Stomach (tissue), 9 donors: ENCODE data around the gene TTC38. TPM values are rescaled to one million over a fixed set of nuclear protein-coding genes. Genes with fewer than 3 reads are reported as not detected.
"Not testable (repeated sequence)": the region's sequence is repeated elsewhere in the genome, so short reads cannot be mapped to it uniquely, and the experiment has no call there.

Experiments used
- DNase-seq, 2 donors: peaks; one replicate each; pipeline versions ENCODE4 v3.0.0 to v3.0.0-alpha.2; 2013 to 2019
- H3K27ac ChIP-seq, 5 donors: fragments of 200-600 bp in 4 of 5; sonication (generic) in 4 of 5; one replicate each; pipeline ENCODE4 v1.5.1; 2013 to 2019; ENCODE audit warnings: mild to moderate bottlenecking in 1 of 5, moderate library complexity in 1 of 5
- H3K27me3 ChIP-seq, 3 donors: fragments of 200-600 bp; sonication (generic); one replicate each; pipeline ENCODE4 v1.5.1; 2017 to 2019; ENCODE audit warnings: mixed run types in 1 of 3
- H3K36me3 ChIP-seq, 4 donors: fragments of 200-600 bp; sonication (generic); 1 replicate in 3 of 4; 2 replicates in 1 of 4; pipeline ENCODE4 v1.5.1; 2016 to 2019
- H3K4me1 ChIP-seq, 4 donors: fragments of 200-600 bp; sonication (generic); one replicate each; pipeline ENCODE4 v1.5.1; 2016 to 2019
- H3K4me3 ChIP-seq, 4 donors: fragments of 200-600 bp; sonication (generic) in 3 of 4; one replicate each; pipeline ENCODE4 v1.5.1; 2016 to 2019; ENCODE audit warnings: mild to moderate bottlenecking in 1 of 4
- H3K9me3 ChIP-seq, 4 donors: fragments of 200-600 bp; sonication (generic); one replicate each; pipeline ENCODE4 v1.5.1; 2016 to 2019
- EP300 ChIP-seq: sonication (generic); formaldehyde crosslinking; IDR thresholded peaks from one replicate; pipeline ENCODE4 v1.6.1; 2017; ENCODE audit warnings: antibody characterized with exemption
- POLR2A ChIP-seq, 4 donors: fragments of 450-650 bp; IDR thresholded peaks; one replicate each; pipeline ENCODE4 v1.6.1; 2016; ENCODE audit warnings: antibody characterized with exemption in 4 of 4, control low read depth in 2 of 4, mild to moderate bottlenecking in 1 of 4, moderate library complexity in 1 of 4
- POLR2AphosphoS5 ChIP-seq, 3 donors: sonication (generic); formaldehyde crosslinking; IDR thresholded peaks; one replicate each; pipeline ENCODE4 v1.6.1; 2016; ENCODE audit warnings: antibody characterized with exemption in 3 of 3
- WGBS, 5 donors: extraction: QIAGEN DNeasy Blood & Tissue Kit in 3 of 5; methylation state at CpG; one replicate each; pipeline versions ENCODE4 v1.1.5 to v1.1.7; 2013 to 2018; 5-methylcytosine and 5-hydroxymethylcytosine counted together
- intact Hi-C: fragments of 100-400 bp; cut with DNase I; formaldehyde crosslinking; loops from one replicate; pipeline ENCODE4 v1.15.1; 2023; ENCODE audit warnings: low total_unique reads
- polyA plus RNA-seq, 3 donors: library from polyadenylated mRNA; stranded (reverse); fragments of 200-250 nt; gene quantifications; one replicate each; pipeline ENCODE4 v1.2.3, GENCODE V29; 2013
- total RNA-seq, 5 donors: library from RNA; depleted of rRNA; stranded (reverse); fragments of >200 nt; gene quantifications; one replicate each; pipeline versions ENCODE4 v1.1.0 to v1.2.3, GENCODE V29; 2014 to 2016
- TF ChIP-seq, protein P1 (sequence below), 7 experiments: fragments of 450-650 bp in 4 of 7; fragments of 200-600 bp in 3 of 7; sonication (generic) in 3 of 7; IDR thresholded peaks; one replicate each; pipeline ENCODE4 v1.5.1; 2016 to 2019; ENCODE audit warnings: antibody characterized with exemption in 7 of 7, control low read depth in 2 of 7, mild to moderate bottlenecking in 1 of 7
- donor health status: healthy with polysubstance abuse.
- donor health status: Bipolar disorder and iron deficiency.
- donor health status: healthy.

Gene TTC38
- total and polyA plus RNA-seq, 8 donors, result 20.0 to 411 (median 38.4) TPM

DNA sequence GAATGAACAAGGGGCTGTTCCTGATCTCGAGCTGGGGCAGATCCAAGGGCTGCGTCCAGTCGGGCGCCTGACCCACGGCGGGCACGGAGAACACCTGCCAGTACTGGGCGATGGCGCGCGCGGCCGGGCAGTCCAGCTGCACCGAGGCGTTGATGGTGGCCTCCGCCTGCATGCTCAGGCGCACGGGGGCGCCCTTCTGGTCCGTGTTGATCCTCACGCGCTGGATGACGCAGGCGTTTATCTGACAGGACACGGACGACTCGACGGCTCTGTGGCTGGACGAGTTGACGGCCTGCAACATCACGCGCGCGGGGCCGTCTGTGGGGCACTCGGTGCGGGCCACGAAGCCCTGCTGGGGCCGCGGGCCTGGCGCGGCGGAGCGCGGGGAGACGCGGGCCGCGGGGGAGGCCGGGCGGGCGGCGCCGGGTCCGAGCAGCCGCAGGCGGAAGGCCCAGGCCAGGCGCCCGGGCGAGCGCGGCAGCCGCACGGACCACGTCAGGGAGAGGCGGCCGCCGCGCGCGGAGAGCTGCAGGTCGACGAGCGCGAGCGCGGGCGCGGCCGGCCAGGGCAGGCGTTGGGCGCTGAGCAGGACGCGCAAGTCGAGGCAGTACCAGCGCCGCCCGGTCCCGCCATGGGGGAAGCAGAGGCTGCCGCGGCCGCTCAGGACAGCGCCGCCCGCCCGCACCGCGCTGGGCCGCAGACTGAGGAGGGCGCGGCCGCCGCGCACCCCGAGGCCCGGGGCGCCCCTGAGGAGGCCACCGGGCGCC, 5.2 kb upstream of the TTC38 start:
- peaks cover 0 to 7% (median 0%) of the 10 kb centered on the region in 3 donors for H3K27me3 ChIP-seq
- peak; percentile 65 to 83 for DNase-seq
- peaks cover 13 to 29% (median 21%) of the 10 kb centered on the region in 4 donors for H3K4me1 ChIP-seq
- H3K36me3 ChIP-seq, result no peaks in the 10 kb centered on the region
- H3K27ac ChIP-seq, result peak overlapping the region in 2 of 5 donors; percentile 17 to 56
- WGBS, 5 donors, result 10 to 33% (median 14%) methylated on average over 33 to 109 of the region's 109 CpGs
- intact Hi-C loops, result no loop called here
- H3K9me3 ChIP-seq, result no peaks in the 10 kb centered on the region
- TF ChIP-seq EP300 (no peak), POLR2AphosphoS5 (IDR thresholded peaks at IDR 0.05) (no peak), POLR2A (IDR thresholded peaks at IDR 0.05) (no peak)
- TF ChIP-seq, protein P1, sequence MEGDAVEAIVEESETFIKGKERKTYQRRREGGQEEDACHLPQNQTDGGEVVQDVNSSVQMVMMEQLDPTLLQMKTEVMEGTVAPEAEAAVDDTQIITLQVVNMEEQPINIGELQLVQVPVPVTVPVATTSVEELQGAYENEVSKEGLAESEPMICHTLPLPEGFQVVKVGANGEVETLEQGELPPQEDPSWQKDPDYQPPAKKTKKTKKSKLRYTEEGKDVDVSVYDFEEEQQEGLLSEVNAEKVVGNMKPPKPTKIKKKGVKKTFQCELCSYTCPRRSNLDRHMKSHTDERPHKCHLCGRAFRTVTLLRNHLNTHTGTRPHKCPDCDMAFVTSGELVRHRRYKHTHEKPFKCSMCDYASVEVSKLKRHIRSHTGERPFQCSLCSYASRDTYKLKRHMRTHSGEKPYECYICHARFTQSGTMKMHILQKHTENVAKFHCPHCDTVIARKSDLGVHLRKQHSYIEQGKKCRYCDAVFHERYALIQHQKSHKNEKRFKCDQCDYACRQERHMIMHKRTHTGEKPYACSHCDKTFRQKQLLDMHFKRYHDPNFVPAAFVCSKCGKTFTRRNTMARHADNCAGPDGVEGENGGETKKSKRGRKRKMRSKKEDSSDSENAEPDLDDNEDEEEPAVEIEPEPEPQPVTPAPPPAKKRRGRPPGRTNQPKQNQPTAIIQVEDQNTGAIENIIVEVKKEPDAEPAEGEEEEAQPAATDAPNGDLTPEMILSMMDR (IDR thresholded peaks at IDR 0.05), result no peak
- H3K4me3 ChIP-seq, result peak overlapping the region; percentile 33 to 43 (median 38)

DNA sequence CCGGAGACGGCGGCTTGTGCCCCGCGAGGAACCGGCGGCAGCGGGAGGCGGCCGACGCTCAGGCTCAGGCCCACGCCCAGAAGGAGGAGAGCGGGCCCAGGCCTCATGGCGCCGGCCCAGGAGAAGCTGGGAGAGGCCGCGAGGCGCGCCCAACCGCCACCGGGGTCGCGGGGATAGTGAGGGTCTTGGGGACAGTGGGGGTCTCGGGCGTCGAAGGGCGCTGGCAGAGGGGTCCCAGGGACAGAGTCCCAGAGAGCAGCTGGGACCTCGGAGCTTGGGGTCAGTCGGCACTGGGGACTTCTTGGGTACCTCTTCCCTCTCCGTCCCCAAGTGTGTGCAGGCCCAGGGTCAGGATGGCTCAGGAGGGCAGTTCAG, 4.6 kb upstream of the TTC38 start, which contains the start of gene PKDREJ:
Gene PKDREJ (minus strand): TSS at position 128 of the 375 bp plus-strand sequence. CDS start 21 bp downstream, at position 107.
- Histone ChIP-seq H3K36me3 (no peaks in the 10 kb centered on the region), H3K4me1 (peaks cover 13 to 30% (median 23%) of the 10 kb centered on the region in 4 donors), H3K4me3 (peak within 1 kb of the TSS; percentile 33 to 43 (median 38)), H3K9me3 (no peaks in the 10 kb centered on the region), H3K27me3 (peaks cover 0 to 7% (median 0%) of the 10 kb centered on the region in 3 donors), H3K27ac (peak within 1 kb of the TSS in 2 of 5 donors; percentile 17 to 56)
- no peak for DNase-seq
- TF ChIP-seq POLR2A (IDR thresholded peaks at IDR 0.05) (no peak), EP300 (no peak), POLR2AphosphoS5 (IDR thresholded peaks at IDR 0.05) (no peak)
- TF ChIP-seq, protein P1 (IDR thresholded peaks at IDR 0.05), result no peak
- intact Hi-C loops, result no loop called here
- 36 to 48% (median 44%) methylated on average over 23 to 30 of the region's 30 CpGs for WGBS, 5 donors

DNA sequence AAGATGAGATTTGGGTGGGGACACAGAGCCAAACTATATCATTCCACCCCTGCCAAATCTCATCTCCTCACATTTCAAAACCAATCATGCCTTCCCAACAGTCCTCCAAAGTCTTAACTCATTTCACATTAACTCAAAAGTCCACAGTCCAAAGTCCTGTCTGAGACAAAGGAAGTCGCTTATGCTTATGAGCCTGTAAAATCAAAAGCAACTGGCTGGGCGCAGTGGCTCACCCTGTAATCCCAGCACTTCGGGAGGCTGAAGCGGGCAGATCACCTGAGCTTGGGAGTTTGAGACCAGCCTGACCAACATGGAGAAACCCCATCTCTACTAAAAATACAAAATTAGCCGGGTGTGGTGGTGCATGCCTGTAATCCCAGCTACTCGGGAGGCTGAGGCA, 3.3 kb upstream of the TTC38 start:
- DNase-seq, result peak; percentile 46 to 84
- 50 to 66% (median 57%) methylated on average over 5 to 6 of the region's 6 CpGs for WGBS, 5 donors
- intact Hi-C loops, result not testable (repeated sequence)

DNA sequence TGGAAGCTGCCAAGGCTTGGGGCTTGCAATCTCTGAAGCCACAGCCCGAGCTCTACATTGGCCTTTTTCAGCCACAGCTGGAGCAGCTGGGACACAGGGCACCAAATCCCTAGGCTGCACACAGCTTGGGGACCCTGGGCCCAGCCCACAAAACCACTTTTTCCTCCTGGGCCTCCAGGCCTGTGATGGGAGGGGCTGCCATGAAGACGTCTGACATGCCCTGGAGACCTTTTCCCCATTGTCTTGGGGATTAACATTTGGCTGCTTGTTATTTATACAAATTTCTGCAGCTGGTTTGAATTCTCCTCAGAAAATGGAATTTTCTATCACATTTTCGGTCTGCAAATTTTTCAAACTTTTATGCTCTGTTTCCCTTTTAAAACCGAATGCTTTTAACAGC, 2.2 kb upstream of the TTC38 start:
- H3K9me3 ChIP-seq, DNase-seq, intact Hi-C loops, H3K4me3 ChIP-seq, H3K27ac ChIP-seq, H3K27me3 ChIP-seq: not testable (repeated sequence)
- Histone ChIP-seq H3K4me1 (peaks cover 26 to 54% (median 46%) of the 10 kb centered on the region in 4 donors), H3K36me3 (peaks cover 0 to 12% (median under 1%) of the 10 kb centered on the region in 4 donors)
- WGBS, 5 donors, result 82 to 98% (median 95%) methylated on average over 4 of the region's 4 CpGs

More for the DNA sequence above, 3.3 kb upstream of the TTC38 start:
- H3K4me3 ChIP-seq, H3K27me3 ChIP-seq, H3K36me3 ChIP-seq, H3K9me3 ChIP-seq: not testable (repeated sequence)
- peak in 1 of 3 donors; percentile 10 for TF ChIP-seq POLR2AphosphoS5 (IDR thresholded peaks at IDR 0.05)
- Histone ChIP-seq H3K27ac (peak overlapping the region in 1 of 5 donors; percentile 18), H3K4me1 (peaks cover 21 to 43% (median 36%) of the 10 kb centered on the region in 4 donors)

DNA sequence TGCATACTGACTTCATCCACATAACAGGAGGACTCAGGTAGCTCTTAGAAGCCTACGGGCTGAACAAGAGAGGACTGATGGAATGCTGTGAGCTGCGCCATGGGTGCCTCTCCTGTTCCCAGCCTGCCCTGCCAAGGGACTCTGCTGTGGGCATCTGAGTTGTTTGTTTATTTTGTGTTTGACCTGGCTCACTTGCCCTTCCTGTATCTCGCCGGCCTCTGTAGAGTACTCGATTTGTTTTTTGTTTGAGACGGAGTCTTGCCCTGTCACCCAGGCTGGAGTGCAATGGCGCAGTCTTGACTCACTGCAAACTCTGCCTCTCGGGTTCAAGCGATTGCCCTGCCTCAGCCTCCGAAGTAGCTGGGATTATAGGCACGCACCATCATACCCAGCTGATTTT, 1.8 kb downstream of the TTC38 start:
- peaks cover 25 to 52% (median 38%) of the 10 kb centered on the region in 4 donors for H3K36me3 ChIP-seq
- H3K4me3 ChIP-seq, result peak overlapping the region in 2 of 4 donors; percentile 76 to 94
- H3K27ac ChIP-seq, result peak overlapping the region; percentile 5 to 92 (median 88)
- peak in 1 of 2 donors; percentile 54 for DNase-seq
- H3K9me3 ChIP-seq, result no peaks in the 10 kb centered on the region
- 43 to 63% (median 56%) methylated on average over 11 of the region's 11 CpGs for WGBS, 5 donors
- intact Hi-C loops, result no loop called here
- H3K4me1 ChIP-seq, result peaks cover 20 to 44% (median 37%) of the 10 kb centered on the region in 4 donors
- TF ChIP-seq, protein P1 (IDR thresholded peaks at IDR 0.05), result no peak
- no peak for TF ChIP-seq POLR2A (IDR thresholded peaks at IDR 0.05)
- TF ChIP-seq POLR2AphosphoS5 (IDR thresholded peaks at IDR 0.05), result no peak
- no peak for TF ChIP-seq EP300
- no peaks in the 10 kb centered on the region for H3K27me3 ChIP-seq
